NCI-H82 treated with DMSO at 0.1 percent for 48 hours (cell line): ENCODE data around the gene NDUFAF4.

Source experiments
- DNase-seq: peaks from one replicate; lab custom pipeline; 2025; ENCODE audit not compliant: unreplicated experiment; lab: John Stamatoyannopoulos, UW

NDUFAF4 gene

GRCh38 chr6:96897396-96898240 is at the start of gene NDUFAF4:
Gene NDUFAF4, minus strand, starts transcription at chr6:96897891. Its CDS starts 90 bp downstream, at chr6:96897801.
- DNase-seq, result peak; percentile 80

DNA sequence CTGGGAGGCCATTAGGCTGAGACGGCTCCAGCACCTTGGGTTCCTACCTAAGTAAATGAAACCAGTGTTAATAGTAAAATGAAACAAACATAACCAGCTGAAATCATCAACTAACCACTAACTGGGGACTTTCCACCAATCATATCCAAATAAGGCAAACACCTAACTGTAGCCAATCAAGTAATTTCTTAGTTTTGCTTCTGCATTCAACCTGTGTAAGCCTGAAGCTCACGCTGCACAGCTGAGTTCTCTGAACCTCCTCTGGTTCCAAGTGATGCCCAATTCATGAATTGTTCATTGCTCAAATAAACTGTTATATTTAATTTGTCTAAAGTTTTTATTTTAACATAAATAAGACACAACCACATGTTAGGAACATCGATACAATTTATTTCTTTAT is 49.4 kb upstream of the NDUFAF4 start:
- DNase-seq, result no peak

DNA sequence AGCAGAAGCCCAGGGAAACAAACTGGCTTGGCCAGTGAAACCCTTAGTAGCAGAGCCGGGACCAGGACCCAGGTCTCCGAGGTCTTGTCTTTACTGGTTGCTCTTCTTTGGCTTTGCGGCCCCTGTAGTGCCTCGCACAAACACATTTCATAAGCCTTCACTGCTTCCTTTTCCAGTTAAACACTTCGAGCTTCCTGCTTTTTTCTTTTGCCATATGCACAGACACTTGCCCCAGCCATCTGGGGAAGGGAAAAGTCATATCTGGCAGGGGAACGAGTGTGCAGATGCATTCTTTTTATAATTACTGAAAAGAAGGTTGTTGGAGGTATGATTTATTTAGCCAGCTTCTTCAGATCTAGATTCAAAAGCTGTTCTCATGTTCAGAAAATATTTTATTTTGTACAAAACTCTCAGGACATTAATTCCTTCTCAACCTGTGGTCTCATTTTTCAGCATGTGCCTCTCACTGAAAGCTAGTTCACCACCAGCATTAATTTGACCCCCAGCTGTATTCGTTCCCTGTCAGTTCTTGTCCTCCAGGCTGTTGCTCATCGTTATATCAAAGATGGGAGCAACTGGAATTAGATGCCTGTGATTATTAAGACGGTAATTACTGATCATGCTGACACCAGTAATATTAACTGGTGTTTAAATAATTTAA is 46.0 kb upstream of the NDUFAF4 start:
- no peak for DNase-seq

GRCh38 chr6:96942676-96943075 is 45.0 kb upstream of the NDUFAF4 start:
- no peak for DNase-seq

DNA sequence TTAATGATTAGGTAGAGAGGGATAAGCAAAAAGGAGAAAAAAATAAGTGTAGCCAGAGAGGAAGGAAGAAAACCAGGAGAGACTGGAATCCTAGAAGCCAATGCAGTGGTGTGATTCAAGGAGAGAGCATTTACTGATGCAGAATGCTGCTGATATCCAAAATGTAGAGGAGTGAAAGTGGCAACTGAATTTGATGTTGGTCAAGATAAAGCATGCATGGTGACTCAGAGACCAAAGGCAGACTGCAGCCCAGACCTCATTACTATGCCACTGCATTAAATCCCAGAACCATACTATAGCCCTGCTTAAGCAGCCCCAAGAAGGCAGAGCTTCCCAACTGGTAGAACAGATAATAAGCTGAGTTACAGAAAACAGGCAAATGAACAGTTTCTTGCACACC is 42.6 kb upstream of the NDUFAF4 start:
- no peak for DNase-seq

GRCh38 chr6:96939007-96939805 is 41.5 kb upstream of the NDUFAF4 start:
- DNase-seq, result no peak

DNA sequence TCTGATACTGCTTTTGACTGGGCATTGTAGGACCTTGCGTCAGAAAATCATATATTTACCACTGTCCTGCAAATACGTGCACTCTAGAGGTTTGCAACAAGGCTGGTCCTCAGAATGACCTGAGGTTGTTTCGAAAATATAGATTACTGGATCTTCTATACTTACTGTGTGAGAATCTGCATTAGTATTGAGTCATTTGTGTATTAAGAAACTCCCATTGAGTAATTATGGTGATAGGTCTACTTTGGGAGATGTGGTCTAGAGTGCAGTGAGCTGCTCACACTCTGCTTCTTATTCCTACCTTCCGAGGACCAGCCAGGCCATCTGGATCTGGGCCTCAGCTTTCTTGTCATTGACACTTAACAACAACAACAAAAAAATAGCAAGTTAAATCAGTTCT is 36.4 kb upstream of the NDUFAF4 start:
- DNase-seq, result no peak

GRCh38 chr6:96931198-96931597 is 33.5 kb upstream of the NDUFAF4 start:
- no peak for DNase-seq

- no peak for DNase-seq
Measured at GRCh38 chr6:96929741-96930140, 32.0 kb upstream of the NDUFAF4 start.

DNA sequence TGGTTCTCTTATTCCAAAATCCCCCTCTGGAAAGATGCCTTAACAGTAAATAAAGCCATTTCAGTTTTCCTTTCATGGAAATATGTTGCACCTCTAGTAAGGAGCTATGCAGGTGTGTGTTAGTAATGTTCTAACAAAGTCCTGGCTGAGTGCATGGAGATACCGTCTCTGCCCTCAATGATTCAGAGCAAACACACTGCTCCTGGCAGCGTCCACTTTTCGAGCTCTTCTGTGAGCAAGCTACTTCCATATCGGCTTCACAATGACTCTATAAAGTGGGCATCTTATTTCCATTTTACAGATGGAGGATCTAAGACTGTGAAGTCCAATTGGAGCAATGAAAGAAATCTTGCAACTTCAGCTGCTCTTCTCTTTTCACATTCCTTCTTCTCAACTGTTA is 30.0 kb upstream of the NDUFAF4 start:
- DNase-seq, result no peak

GRCh38 chr6:96926425-96926824 is 28.7 kb upstream of the NDUFAF4 start:
- no peak for DNase-seq

- no peak for DNase-seq
Measured at GRCh38 chr6:96925290-96925687, 27.6 kb upstream of the NDUFAF4 start.

- DNase-seq, result no peak
Measured at GRCh38 chr6:96923871-96924493, 26.3 kb upstream of the NDUFAF4 start.

DNA sequence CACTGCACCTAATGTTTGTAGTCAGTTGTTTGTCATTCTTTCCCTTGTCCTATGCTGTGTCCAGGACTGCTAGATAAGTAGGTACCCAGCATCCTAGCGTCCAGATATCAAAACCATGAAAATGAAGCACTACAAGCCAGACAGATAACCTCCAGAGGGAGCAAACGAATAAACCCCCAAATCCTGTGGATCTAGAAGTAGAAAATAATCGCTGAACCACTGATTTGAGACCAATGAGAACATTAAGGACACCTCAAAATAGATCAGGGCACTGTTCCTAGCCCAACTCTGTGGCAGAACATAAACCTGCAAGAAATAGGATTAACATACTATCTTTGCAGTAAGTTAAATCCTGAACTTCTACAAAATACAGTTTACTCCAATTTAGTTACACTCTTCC is 25.7 kb upstream of the NDUFAF4 start:
- no peak for DNase-seq

DNA sequence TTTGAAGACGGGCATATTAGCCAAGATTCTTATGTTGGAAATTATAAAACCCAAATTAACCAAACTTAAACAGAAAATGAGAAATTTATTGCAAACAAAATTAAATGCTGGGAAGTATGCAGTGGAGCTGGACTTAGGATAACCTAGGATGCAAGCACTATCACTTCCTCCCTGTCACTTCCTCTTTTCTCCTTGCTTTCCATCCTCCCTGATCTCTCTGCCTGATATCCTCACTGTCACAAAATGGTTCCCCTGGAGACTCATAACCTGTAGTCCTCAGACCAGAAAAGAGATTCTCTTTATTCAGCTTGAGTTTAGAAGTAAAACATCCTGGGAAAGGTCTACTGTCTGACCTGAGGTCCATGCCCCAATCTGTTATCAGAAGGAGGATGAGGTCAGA is 19.4 kb upstream of the NDUFAF4 start:
- no peak for DNase-seq

- peak; percentile 93 for DNase-seq
Measured at GRCh38 chr6:96913621-96914020, 15.9 kb upstream of the NDUFAF4 start.

GRCh38 chr6:96911751-96912150 is 14.1 kb upstream of the NDUFAF4 start:
- no peak for DNase-seq

- DNase-seq, result no peak
Measured at GRCh38 chr6:96911171-96911570, 13.5 kb upstream of the NDUFAF4 start.

DNA sequence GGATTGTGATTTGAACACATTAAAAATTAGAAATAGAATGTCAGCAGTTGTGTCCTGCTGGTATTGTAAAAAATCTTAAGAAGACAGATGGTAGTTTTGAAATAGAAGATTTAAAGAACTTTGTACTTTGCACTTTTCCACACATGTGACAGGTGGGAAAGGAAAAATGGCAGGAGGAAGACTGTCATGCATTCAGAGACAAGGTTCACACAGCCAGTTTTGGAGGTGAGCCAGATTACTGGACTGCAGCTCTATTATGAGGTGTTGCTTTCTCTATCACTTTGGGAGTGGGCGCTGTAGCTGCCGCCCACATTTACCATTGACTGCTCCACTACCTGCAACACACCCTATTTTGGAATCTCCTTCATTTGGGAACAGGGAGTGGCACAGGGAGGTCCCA is 12.1 kb upstream of the NDUFAF4 start:
- no peak for DNase-seq

DNA sequence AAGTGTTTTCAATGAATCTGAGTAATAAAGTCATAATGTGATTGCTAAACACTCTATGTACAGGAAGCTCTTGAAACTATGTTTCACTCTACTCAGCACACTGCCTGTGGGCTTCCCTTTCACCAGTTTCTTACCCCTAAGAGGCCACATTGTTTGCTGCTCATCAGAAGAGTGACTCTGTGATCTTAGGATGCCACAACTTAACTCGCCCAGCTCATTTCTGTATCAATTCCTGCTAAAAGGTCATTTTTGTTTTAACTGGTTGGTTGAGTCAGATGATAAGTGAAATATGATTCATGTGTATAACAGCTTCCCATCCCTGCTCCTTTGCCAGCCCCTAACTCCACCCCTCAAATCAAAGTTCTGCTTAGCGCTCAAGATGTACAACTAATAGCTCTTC is 9.8 kb upstream of the NDUFAF4 start:
- DNase-seq, result no peak

DNA sequence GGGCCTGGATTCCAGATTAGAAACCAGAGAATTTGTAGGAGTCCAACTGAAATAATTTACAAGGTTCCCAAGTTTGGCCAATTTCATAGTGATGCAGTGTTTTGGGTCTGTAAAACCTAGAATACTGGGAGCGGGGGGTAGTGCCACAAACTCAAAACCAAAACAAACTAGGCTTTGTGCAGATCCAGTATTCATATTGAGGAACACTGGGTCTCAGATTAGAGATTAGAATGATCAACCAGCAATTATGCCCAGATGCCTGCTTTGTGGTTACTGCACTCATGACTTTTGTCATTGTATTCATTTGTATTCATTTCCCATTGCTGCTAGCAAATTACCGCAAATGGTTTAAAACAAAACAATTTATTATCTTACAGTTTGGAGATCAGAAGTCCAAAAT is 3.2 kb upstream of the NDUFAF4 start:
- no peak for DNase-seq
